Type B pancreatic cell (in vitro differentiated cells): Measurements from ENCODE around the gene DNMT3A. TPM values are rescaled to one million over a fixed set of nuclear protein-coding genes. Genes with fewer than 3 reads are reported as not detected.

ENCODE experiments used
- DNase-seq: peaks from one replicate; pipeline ENCODE4 v3.0.0; 2021; ENCODE audit warnings: mixed read lengths; ENCODE audit not compliant: unreplicated experiment; ENCODE audit errors: extremely low spot score
- H3K27ac Mint-ChIP-seq: 2 replicates; pipeline ENCODE4 v1.8.0; 2021; ENCODE audit warnings: mild to moderate bottlenecking, mixed read lengths
- H3K27me3 Mint-ChIP-seq: 2 replicates; pipeline ENCODE4 v1.8.0; 2021; ENCODE audit warnings: mixed read lengths
- H3K36me3 Mint-ChIP-seq: 2 replicates; pipeline ENCODE4 v1.8.0; 2021; ENCODE audit warnings: mixed read lengths
- H3K4me1 Mint-ChIP-seq: one replicate; pipeline ENCODE4 v1.8.0; 2021; ENCODE audit warnings: mixed read lengths; ENCODE audit not compliant: unreplicated experiment
- H3K4me3 Mint-ChIP-seq: 2 replicates; pipeline ENCODE4 v1.8.0; 2021; ENCODE audit warnings: mild to moderate bottlenecking, mixed read lengths
- H3K9me3 Mint-ChIP-seq: 2 replicates; pipeline ENCODE4 v1.8.0; 2021; ENCODE audit warnings: mixed read lengths
- total RNA-seq: library from RNA; stranded (reverse); gene quantifications from 2 replicates; pipeline ENCODE4 v1.2.1, GENCODE V29; 2021; ENCODE audit warnings: low replicate concordance
- TF ChIP-seq, protein P1 (sequence below): fragments of 200-600 bp; sonication (generic); conservative IDR thresholded peaks from 2 replicates; pipeline ENCODE4 v1.5.0; 2021; ENCODE audit warnings: antibody characterized with exemption, mild to moderate bottlenecking

DNMT3A gene
- total RNA-seq, 1 donor from 2014 or later, result 139 TPM

DNA sequence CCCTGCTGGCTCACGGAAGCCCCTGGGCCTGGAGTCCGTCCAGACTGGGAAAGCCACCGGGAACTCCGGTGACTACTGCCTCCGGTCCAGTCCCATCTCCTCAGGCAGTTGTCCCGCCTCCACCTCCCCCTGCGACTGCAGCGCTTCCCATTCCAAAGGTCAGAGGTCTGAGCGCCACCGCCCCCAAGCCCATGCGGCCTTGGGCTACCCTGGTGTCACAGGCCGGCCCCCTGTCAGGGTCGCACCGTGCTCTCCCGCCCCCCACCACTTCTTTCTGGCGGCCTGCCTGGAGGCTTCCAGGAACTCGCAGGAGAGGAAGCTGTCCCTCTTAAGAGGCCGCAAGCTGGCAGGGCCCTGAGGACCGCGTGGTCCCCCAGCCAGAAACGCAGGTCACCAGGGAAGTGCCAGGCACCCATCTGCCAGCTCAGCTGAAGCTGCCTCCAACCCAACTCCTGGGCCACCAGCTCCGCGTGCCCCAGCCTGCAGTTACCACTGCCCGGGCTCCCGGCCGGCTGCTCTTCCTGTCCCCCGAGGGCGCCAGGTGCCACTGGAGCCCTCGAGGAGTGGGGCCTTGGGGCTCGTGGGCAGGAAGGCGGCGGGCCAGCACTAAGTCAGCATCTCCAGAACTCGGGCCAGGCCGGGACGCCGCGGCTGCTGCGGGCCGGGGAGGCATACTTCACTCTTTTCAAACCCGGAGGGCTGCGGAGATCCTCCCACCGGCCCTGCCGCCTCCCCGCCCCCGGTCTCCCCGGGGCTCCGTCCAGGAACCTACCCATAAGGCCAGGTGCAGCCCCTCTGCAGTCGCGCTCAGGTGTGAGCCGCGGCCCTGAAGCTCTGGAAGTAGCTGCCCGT lies 90.1 kb downstream of the DNMT3A start:
- no peaks in the 10 kb centered on the region for H3K9me3 Mint-ChIP-seq
- DNase-seq, result peak; percentile 79
- peaks cover 41% of the 10 kb centered on the region for H3K36me3 Mint-ChIP-seq
- peak overlapping the region; percentile 79 for H3K27ac Mint-ChIP-seq
- H3K4me1 Mint-ChIP-seq, result peaks cover 45% of the 10 kb centered on the region
- peak overlapping the region; percentile 91 for H3K4me3 Mint-ChIP-seq
- no peaks in the 10 kb centered on the region for H3K27me3 Mint-ChIP-seq
- TF ChIP-seq, protein P1, sequence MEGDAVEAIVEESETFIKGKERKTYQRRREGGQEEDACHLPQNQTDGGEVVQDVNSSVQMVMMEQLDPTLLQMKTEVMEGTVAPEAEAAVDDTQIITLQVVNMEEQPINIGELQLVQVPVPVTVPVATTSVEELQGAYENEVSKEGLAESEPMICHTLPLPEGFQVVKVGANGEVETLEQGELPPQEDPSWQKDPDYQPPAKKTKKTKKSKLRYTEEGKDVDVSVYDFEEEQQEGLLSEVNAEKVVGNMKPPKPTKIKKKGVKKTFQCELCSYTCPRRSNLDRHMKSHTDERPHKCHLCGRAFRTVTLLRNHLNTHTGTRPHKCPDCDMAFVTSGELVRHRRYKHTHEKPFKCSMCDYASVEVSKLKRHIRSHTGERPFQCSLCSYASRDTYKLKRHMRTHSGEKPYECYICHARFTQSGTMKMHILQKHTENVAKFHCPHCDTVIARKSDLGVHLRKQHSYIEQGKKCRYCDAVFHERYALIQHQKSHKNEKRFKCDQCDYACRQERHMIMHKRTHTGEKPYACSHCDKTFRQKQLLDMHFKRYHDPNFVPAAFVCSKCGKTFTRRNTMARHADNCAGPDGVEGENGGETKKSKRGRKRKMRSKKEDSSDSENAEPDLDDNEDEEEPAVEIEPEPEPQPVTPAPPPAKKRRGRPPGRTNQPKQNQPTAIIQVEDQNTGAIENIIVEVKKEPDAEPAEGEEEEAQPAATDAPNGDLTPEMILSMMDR, result no peak

DNA sequence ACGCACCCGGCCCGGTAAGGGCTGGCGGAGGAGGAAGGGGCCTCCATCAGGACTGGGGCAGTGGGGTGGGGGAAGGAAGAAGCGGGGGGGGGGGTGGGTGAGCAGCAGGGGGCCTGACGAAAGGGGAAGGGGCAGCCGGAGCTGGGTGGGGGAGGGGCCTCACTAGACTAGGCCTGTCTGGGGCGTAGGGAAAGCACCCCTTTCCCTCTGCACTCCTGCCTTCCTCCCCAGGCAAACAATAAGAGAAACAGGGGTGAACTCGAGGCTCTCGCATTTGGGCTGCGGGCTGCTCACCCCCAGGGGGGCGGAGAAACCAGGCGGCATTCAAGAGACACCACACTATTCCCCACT lies 90.7 kb downstream of the DNMT3A start:
- no peaks in the 10 kb centered on the region for H3K27me3 Mint-ChIP-seq
- no peaks in the 10 kb centered on the region for H3K9me3 Mint-ChIP-seq
- peaks cover 38% of the 10 kb centered on the region for H3K36me3 Mint-ChIP-seq
- peak overlapping the region; percentile 79 for H3K27ac Mint-ChIP-seq
- peak overlapping the region; percentile 91 for H3K4me3 Mint-ChIP-seq
- peaks cover 39% of the 10 kb centered on the region for H3K4me1 Mint-ChIP-seq
- no peak for DNase-seq
- TF ChIP-seq, protein P1, result no peak

DNA sequence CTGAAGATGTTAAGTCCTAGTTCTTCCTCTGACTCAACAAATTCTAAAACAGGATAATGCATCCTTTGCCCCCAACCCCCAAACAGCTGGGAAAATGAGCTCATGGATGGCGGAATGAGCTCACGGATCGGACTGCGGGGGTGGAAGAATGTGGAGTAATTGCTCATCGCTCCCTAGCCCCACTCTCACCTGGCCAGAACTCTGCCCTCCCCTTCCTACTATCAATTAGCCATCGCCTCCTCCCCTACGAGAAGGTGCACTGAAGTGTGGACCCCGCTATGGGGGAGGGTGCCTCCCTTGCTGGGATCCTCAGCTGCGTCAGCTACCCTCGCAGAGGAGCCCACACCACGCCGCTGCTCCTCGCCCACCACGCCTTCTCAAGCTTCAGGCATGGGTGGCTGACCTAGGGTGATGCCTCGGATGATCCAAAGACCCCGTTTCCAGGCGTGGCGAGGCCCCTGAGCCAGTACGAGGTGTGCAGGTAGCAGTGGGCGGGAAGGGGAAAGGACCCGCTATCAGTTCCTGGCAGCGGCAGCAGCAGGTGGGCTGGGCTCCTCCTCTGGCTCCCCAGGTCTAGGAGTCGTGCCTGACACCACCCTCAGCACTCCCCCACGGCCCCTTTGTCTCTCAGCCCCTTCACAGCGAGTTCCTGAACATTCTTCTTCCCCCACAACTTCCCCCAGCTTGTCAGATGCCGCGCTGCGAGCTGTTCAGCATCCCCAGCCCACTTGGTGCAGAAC lies 91.2 kb downstream of the DNMT3A start:
- TF ChIP-seq, protein P1, result no peak
- peaks cover 33% of the 10 kb centered on the region for H3K36me3 Mint-ChIP-seq
- H3K4me3 Mint-ChIP-seq, result peak overlapping the region; percentile 91
- peaks cover 35% of the 10 kb centered on the region for H3K4me1 Mint-ChIP-seq
- DNase-seq, result no peak
- H3K9me3 Mint-ChIP-seq, result no peaks in the 10 kb centered on the region
- H3K27me3 Mint-ChIP-seq, result no peaks in the 10 kb centered on the region
- peak overlapping the region; percentile 73 for H3K27ac Mint-ChIP-seq

DNA sequence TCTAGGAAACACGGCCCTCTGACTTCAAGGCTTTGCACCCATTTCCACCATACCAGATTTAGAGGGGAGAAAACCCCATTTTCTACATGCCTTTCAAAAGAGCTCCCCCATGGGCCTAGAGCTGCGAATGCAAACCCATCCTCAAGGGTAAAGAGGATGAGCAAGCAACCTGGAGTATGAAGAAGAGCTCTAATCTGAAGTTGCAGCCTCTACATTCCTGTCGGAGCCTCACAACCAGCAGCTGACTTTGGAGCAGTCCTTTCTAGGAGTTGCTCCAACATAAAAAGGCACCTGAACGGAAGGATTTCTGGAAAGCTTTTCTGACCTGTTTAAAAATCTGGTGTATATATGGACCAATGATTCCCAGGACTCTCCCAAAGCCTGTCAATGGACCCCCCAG lies 91.9 kb downstream of the DNMT3A start:
- TF ChIP-seq, protein P1, result no peak
- no peaks in the 10 kb centered on the region for H3K9me3 Mint-ChIP-seq
- peak overlapping the region; percentile 91 for H3K4me3 Mint-ChIP-seq
- peak overlapping the region; percentile 73 for H3K27ac Mint-ChIP-seq
- H3K4me1 Mint-ChIP-seq, result peaks cover 32% of the 10 kb centered on the region
- DNase-seq, result no peak
- peaks cover 26% of the 10 kb centered on the region for H3K36me3 Mint-ChIP-seq
- H3K27me3 Mint-ChIP-seq, result no peaks in the 10 kb centered on the region

DNA sequence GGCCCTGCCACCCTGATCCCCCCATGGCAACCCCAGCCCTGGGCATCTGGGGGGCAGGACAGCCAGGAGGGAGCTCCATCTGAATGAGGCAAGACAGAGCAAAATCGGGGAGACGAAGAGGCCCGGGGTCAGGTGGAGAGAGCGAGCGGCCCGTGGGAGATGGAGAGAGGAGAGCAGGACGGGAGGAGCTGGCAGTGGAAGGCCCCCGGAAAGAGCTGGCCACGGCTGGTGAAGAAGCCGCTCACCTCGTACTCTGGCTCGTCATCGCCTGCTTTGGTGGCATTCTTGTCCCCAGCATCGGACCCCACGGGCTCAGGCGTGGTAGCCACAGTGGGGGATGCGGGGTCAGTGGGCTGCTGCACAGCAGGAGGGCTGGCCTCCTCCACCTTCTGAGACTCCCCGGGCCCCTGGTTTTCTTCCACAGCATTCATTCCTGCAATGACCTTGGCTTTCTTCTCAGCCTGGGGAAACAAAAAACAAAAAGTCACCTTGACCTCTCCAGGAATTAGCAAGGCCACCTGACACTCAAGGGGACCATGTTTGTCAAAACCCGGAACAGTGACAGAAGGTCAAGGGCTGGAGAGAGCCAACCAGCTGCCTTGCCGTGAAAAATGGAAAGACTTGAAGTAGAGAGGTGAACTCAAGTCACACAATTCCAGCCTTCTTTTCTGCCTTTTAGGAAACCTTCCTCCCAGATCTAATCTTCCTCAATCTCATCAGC lies 93.8 kb downstream of the DNMT3A start:
- Mint-ChIP-seq H3K27ac (no peak overlapping the region), H3K4me1 (peaks cover 23% of the 10 kb centered on the region), H3K4me3 (no peak overlapping the region), H3K27me3 (no peaks in the 10 kb centered on the region), H3K9me3 (no peaks in the 10 kb centered on the region), H3K36me3 (peaks cover 14% of the 10 kb centered on the region)
- DNase-seq, result no peak
- TF ChIP-seq, protein P1, result no peak
